Amygdala (tissue), 56 donors: ENCODE data around the gene DUSP5.

ENCODE experiments used
- DNase-seq, 56 donors: peaks; one replicate each; lab custom pipeline; 2025; lab: John Stamatoyannopoulos, UW

DUSP5 gene

DNA sequence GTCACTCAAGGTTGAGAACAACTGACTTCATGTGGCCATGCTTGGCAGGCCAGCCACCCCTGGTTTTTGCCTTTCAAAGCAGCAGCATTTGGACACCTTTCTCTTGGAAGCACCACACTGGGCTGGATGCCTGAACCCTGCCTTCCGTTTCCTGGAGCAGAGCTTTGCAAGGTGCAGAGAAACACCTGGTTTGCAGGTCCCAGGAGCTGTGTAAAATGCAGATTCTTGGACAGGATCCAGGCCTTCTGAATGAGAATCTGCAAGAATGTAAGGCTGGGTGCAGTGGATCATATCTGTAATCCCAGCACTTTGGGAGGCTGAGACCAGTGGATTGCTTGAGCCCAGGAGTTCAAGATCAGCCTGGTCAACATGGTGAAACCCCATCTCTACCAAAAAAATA lies 18.0 kb upstream of the DUSP5 start:
- no peak for DNase-seq

DNA sequence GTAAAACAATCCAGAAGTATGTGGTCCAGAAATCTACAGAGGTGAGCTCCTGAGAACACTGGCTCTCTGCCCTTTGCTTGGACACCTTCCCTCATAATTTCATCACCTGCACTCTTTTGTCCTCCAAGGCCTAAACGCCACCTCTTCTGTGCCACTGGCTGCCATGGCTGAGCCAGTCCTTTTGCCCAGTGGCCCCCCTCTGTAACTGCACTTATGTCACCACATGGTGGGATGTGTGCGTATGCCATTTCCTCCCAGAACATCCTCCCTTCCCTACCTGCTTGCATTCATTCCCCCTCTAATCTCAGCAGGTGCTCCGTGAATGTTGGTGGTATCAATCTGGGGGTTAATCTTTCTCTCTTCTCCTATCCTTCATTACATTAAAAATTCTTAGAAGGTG lies 17.3 kb upstream of the DUSP5 start:
- DNase-seq, result no peak

DNA sequence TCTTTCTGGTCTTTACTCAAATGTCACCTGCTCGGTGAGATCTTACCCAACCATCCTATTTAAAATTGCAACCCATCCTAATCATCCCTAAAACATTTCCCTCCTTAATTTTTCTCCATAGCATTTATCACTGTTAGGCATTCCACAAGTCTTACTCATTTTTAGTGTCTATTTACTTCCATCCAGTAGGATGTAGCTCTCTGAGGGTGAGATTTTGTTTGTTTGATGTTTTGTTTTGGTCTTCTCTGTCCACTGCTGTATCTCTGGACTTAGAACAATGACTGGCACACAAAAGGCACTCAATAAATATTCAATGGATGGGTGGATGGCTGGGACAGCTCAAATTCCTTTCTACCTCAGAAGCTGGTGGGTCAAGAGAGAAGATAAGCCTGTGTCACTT lies 15.8 kb upstream of the DUSP5 start:
- no peak for DNase-seq

DNA sequence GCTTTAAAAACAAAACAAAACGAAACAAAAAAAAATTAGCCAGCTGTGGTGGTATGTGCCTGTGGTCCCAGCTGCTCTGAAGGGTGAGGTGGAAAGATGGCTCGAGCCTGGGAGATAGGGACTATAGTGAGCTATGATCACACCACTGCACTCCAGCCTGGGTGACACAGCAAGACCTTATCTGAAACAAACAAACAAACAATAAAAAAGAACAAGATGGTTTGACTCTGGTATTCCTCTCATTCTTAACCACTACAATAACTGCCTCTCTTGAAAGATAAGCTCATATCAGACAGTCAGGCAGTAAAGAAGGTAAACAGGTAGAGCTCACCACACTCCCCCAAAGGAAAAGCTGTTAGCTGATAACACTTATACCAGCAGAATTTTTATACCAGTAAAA lies 14.1 kb upstream of the DUSP5 start:
- no peak for DNase-seq

DNA sequence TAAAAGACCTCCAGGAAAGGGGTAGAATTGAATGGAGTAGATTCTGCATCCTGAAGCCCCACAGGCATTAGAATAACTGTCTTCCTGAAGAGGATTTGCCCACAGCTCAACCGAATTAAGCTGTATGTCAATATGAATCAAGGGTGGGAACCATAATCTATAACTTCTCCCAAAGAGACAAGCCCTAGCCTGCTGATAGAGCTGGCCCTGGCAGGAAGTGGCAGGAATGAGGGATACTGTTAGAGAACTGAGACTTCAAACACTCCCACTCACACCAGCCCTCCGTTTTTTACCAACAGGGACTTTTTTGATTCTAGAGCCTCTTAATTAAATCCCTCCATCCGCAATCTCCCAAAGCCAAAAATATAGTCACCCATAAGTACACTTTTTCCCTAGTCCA lies 12.2 kb upstream of the DUSP5 start:
- DNase-seq, result no peak

DNA sequence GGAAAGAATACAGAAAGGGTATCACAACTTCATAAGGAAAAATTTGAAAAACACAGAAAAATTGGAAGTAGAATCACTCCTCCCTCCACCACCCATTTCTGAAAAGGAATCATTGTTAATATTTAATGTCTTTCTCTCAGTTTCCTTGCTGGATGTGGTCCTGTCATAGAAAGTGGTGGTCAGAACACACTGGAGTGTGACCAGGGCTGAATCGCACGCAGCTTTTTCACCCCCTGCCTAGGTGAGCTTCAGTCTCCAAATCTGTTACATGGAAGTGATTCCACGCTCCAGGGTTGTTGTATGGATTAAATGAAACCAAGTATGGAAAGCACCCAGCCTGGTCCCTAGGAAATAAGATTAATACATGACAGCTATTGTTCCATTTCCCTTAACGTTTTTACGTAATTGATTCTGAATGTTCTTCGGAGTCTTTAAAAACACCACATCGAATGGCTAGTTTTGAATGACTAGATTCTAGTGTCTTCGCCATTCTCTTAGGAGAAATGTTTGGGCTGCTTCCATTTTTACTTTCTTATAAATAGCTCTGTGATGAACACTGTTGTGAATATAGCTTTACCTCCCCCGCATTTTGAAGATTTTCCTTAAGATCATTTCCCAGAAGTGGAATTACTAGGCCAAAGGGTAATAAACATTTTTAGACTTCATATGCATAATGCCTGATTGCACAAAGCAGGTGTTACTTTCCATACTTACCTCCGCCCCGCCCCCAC lies 10.9 kb upstream of the DUSP5 start:
- no peak for DNase-seq

DNA sequence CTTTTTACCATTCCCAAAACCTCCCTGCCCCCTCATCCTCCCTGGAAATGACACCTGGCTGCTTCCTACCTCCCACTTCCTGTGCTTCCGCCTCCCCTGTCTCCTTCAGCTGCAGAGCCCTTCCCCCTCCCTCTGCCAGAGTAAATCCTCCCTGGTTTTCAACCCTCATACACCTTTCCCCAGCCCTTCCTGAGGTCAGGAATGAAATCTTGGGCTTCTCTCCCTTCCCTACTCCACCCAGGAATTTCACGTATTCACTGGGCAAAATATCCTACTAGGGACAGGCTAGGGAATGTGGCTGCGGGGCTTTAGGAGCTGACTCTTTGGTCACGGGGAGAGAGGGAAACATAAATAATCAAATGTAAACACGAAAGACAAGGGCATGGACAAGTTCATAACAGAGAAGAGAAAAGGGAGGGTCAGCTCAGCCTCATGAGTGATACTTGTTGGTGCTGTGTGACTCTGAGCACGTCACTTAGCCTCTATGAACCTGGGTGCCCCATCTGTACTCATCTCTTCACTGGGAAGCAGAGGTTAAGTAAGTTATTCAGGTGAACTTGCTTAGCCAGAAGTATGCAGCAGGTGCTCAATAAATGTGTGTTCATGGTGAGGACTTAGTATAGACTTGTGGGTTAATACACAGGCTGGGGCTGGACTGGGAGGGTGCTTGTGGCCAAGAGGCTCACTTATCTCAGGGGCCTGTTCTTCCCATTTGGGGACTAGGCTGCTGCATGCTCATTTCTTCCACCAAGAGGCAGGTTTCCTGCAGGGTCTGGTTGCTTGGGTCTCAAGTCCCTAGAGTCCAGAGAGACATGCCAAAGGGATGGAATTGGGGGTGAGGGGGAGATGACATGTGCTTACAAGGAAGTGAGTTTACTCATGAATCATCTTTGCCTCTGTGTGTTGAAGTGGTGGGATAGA lies 10.0 kb upstream of the DUSP5 start:
- DNase-seq, result no peak

DNA sequence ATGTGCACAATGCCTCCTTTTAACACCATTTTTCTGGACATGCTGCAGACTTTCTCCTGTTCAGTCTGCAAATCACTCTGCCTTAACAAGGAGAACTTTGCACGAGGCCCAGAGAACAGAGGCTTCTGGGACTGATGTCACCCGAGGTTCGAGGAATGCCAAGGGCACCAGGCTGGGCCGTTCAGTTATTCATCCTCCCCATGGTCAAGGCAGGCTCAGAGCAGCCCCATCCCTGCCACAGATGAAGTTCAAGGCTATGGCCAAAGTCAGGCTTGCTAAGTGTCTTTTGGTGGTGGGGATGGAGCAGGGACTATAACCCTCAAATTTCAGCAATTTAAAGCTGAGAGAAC lies 9.4 kb upstream of the DUSP5 start:
- DNase-seq, result no peak

DNA sequence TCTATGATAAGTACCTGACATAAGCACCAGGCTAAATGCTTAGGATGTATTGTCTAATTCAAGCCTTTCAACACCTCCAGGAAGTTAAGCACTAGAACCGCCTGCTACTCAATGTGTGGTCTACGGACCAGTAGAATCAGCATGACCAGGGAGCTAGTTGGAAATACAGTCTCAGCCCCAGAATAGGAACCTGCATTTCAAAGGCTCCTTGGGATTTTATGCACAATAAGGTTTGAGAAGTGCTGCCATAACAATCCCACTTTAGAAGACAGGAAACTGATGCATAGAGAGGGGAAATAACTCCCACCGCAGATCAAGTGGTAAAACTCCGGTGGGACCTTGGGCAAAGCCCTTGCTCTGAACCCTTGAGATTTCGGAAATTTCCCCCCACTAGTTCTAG lies 8.8 kb upstream of the DUSP5 start:
- DNase-seq, result no peak

DNA sequence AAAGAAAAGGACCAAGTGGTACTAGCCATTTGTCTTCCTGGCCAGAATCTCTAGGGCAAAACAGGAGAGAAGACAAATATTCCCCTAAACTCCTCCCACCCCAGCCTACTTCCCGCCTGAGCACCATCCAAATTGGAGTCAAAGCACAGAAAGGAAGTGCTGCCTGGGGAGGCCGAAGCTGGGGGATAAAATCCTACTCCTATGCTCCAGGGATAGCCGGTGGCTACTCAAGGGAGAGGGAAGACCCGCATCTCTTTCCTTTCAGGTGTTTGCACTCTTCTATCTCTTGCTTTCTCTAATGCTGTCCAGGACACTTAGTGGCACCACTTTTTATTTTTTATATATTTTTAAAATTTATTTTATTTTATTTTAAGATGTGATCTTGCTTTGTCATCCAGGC lies 7.1 kb upstream of the DUSP5 start:
- DNase-seq, result no peak

DNA sequence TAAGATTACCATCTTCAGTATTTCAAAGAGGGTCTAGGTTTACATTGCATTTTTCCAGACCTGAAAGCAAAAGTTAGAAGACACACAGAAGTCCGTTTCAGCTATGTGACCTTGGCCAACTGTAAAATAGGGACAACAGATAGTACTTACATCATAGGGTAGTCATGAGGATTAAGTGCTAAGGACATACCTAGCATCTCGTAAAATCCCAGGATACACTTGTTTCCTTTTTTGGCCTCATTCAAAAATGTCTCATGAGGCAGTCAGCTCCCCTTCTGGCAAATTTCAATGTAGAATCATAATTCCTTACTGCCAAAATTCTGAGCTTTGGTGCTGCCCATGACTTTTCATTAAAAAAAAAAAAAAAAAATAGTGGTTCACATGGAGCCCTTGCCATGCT lies 6.4 kb upstream of the DUSP5 start:
- DNase-seq, result no peak

DNA sequence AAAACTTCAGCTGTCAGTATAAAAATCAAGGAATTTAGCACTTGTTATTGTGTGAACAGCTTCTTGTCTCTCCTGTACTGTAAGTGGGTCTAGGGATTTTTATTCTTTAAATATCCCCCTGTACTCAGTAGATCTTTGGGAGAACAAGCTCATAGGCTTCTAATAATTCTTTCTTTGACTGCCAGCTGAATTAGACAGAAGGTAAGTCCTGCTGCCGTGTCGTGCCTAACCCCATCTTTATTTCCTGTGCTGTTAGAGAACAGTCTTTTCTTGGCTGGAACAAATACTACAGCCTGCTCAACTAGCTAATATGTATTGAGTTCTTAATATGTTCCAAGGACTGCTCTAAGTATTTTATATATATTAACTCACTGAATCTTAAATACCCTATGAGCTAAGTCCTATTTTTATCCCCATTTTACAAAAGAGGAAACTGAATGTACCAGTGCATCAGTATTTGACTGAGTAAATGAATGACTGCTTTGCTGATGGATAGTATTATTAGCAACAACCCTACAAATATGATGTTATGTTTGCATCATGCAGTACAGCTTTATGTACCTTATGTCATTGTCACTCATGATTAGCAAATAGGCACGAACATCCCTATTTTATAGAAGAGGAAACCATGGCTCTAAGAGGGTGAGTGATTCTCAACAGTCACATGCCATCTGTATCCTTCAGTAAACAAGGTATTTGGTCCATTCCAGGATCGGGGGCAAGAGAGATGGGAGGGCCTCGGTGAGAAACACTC lies 5.5 kb upstream of the DUSP5 start:
- no peak for DNase-seq

DNA sequence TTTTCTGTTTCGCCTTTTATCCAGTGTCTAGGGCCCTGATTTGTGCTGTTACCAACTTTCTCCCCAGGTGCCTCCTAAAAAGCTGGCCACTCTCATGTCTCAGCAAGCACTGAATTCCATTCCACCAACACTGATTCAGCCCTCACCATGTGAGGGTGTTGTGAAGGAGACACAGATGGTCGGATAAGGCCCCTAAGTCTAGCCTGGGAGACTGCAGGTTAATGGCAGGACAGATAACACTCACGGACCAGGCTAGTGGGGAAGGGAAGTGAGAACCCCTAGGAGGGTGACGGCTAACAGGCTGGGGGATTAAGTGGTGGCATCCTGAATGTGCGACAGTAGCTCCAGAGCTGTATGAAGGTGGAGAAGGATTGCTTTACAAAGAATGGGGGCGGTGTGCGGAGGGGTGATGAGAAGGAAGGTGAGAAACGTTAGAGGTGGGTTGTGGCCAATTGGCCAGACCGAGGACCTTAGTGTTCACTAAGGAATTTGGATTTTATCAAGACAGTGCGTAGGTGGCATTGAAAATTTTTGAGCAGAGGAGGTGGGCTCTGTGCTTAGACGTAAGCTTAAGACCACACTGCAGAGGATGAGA lies 3.8 kb upstream of the DUSP5 start:
- DNase-seq, result peak in 1 of 56 donors; percentile 7

DNA sequence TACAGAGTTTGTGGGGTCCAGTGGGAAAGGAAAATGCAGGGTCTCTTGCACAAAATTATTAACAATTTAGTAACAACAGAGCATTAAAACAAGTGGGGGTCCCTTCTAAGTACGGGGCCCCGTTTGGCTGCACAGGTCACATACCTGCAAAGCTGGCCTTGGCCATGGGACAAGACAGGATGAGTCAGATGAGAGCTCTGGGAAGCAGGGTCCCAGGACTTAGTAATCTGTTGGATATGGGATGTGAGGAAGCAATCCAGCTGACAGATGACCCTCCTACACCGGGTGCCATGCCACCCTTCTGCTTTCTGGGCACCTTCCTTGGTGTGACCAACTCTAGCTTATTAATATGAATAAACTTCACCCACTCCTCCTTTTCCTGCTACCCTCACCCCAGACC lies 3.2 kb upstream of the DUSP5 start:
- DNase-seq, result no peak

DNA sequence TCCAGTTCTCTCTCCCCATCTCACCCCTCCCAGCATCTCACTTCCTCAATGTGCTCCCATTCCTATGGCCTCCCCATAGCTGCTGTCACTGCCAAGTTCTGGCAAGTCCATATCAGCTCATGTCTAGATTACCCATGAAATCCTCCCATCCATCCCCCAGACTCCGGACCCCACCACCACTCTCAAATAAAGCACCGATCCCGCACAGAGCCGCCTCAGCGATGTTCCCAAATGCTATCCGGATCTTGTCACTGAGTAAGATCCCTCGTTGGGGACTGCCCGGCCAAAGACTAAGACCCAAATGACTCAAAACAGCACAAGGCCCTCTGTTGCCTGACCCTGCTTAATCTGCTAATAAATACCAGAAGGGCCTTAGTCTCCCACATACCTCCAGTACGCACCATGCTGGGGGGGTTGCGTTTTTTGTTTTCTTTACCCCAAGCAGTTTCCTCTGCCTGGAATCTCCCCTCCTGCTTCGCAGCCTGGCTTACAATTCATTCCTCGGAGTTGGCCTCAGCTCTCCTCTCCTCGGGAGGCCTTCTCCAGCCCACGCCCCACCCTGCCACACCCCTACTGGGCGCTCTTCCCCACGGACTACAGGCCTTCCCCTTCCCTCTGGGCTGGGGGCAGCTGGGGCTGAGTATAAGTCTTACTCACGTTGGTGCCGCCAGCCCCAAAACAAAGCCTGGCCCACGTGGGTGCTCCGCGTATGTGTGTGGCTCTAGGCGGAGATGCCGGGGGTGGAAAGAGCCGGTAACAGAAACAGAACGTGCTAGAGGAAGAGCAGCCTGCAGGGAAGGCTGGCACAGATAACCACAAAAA lies 1.8 kb upstream of the DUSP5 start:
- DNase-seq, result peak in 31 of 56 donors; percentile 6 to 64 (median 30)

DNA sequence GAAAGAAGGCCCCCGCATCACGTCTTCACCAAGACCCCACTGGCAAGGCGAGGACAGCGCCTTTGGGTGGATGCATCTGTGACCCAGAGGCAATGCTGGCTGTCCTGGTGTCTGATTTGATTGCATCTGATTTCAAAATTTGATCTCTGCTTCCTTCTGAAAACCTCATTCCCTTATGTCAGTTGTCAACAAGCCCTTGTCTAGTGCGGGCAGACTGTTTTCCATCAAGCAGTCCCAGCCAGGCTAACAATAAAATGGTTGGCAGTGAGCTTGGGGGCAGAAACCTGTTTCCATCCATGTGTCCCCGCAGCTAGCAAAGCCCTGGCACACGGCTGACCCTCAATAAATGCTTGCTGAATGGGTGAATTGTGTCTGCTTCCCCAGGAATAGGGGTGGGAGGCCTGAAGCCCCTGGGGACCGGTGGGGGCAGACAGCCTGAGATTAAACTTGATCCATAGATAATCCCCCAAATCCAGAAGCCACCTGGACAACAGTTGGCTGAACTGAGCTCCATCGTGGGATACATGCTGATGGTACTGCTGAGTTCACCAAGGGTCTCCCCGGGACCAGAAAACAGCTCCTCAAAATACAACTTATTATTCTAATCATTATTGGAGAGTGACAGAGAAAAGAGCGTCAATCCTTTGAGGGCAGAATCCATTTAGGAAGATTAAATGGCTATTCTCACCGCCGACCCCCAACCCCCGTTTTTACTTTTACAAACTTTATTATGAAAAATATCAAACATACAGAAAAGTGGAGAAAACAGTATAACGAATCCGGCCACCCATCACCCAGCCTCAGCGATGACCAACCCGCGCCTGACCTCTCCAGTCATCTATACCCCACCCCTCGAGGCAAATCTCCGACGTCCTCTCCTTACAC lies 912 bp upstream of the DUSP5 start:
- peak in 7 of 56 donors; percentile 11 to 57 (median 27) for DNase-seq

DNA sequence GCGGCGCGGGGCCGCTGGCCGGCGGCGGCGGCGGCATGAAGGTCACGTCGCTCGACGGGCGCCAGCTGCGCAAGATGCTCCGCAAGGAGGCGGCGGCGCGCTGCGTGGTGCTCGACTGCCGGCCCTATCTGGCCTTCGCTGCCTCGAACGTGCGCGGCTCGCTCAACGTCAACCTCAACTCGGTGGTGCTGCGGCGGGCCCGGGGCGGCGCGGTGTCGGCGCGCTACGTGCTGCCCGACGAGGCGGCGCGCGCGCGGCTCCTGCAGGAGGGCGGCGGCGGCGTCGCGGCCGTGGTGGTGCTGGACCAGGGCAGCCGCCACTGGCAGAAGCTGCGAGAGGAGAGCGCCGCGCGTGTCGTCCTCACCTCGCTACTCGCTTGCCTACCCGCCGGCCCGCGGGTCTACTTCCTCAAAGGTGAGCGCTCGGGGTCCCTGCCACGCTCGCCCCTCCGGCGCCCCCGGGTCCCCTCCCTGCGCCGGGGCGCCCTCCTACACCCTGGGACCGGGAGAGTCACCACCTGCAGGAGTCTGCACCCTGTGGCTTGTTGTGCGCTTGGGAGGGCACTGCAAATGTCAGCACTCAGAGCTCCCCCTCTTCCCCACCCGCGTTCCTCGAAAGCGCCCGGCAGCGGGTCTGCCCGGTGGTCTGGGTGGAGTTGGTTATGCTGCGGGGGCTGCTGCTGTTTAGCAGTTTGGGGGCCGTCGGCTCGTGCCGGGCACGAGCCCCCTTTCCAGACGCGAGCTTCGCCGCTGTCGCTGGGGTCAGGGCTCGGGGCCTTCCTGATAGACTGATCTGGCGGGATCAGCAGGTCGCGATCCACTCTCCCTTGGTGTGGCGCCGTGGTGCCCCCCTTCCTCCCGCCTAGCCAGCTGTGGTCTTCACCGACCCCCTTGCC lies 627 bp downstream of the DUSP5 start:
- peak in 10 of 56 donors; percentile 7 to 77 (median 35) for DNase-seq
